Suppressor macrophage (primary cell): ENCODE results near the gene CBLIF.
"Not testable (repeated sequence)": the region's sequence is repeated elsewhere in the genome, so short reads cannot be mapped to it uniquely, and the experiment has no call there.

Experiments used
- DNase-seq, 4 experiments: peaks; one replicate each; pipeline ENCODE4 v3.0.0-alpha.2; 2020 to 2022

The CBLIF gene

GRCh38 chr11:59794417-59794816, 50.9 kb downstream of the CBLIF start:
- no peak for DNase-seq

DNA sequence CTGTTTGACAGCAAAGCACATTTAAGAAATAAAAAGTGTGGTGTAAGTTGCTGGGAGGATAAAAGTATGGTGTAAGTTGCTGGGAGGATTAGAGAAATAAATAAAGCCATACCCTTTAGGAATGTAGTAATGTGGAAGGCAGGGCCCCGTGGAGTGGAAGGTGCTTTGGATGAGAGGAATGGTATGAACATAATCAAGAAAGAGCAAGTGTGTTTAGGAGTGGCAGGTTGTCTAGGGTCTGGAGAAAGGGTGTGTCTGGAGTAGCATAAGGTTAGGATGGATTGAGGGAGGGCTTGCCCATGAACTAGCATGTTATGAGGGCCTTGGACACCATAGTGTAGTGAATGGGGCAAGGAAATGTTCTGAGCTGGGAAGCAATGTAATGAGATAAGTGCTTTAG, 52.8 kb downstream of the CBLIF start:
- DNase-seq, result no peak

- DNase-seq, result no peak
Observed at GRCh38 chr11:59791639-59792038, 53.7 kb downstream of the CBLIF start.

DNA sequence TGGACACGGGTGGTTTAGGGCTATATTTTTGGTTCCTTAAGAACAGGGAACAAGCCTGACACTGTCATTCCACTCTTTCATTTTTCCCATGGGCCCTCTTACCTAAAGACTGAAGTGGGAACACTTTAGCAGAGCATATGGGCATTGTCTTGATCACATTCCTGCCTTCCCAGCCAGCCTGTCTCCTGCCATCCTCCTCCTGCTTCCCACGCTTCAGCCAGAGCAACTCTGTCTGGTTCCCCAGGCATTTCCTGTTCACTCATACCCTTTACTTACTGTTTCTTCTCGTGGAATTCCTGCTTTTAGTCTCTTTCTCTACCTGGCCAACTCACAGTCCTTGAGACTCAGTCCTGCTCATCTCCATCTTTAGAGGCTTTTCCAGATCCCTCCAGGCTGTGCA, 57.5 kb downstream of the CBLIF start:
- no peak for DNase-seq

GRCh38 chr11:59787255-59787588, 58.1 kb downstream of the CBLIF start:
- no peak for DNase-seq

GRCh38 chr11:59785818-59786217, 59.5 kb downstream of the CBLIF start:
- no peak for DNase-seq

DNA sequence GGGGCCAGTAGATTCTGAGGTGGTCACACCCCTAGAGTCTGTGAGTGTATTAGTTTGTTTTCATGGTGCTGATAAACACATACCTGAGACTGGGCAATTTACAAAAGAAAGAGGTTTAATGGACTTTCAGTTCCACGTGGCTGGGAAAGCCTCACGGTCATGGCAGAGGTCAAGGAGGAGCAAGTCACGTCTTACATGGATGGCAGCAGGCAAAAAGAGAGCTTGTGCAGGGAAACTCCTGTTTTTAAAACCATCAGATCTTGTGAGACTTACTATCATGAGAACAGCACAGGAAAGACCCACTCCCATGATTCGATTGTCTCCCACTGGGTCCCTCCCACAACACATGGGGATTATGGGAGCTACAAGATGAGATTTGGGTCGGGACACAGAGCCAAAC, 60.9 kb downstream of the CBLIF start:
- not testable (repeated sequence) for DNase-seq

GRCh38 chr11:59783632-59784090, 61.6 kb downstream of the CBLIF start:
- no peak for DNase-seq

DNA sequence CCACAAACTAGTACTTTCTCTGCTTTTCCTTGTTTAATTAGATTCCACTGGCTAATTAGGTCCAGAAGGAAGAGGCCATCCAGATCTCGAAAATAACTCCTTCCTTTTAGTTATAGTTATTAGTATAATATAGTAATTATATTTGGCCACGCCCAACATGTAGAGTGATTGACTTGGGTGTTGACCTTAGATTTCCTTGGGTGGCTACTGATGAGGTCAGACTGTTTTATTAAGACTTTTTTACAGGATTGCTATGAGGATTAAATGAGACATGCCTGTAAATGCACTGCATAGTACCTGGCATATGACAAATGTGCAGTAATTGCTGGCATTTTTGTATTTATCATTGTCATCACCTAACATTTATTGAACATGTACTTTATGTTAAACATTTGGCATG, 63.2 kb downstream of the CBLIF start:
- no peak for DNase-seq

- no peak for DNase-seq
Observed at GRCh38 chr11:59779487-59779886, 65.8 kb downstream of the CBLIF start.
